Neural progenitor cell (in vitro differentiated cells): ENCODE measurements around the gene CEBPB.

ENCODE experiments used
- CTCF ChIP-seq: fragments of 200-600 bp; sonication (generic); IDR thresholded peaks from 2 replicates; pipeline ENCODE4 v1.5.1; 2017; ENCODE audit warnings: antibody characterized with exemption, mild to moderate bottlenecking
- EZH2 ChIP-seq: fragments of 200-600 bp; sonication (generic); IDR thresholded peaks from 2 replicates; pipeline ENCODE4 v1.6.1; 2017; ENCODE audit warnings: antibody characterized with exemption, mild to moderate bottlenecking, moderate library complexity
- EZH2phosphoT487 ChIP-seq: fragments of 200-600 bp; sonication (generic); IDR thresholded peaks from 2 replicates; pipeline ENCODE4 v1.6.1; 2017; ENCODE audit warnings: antibody characterized with exemption

GRCh38 chr20:50141811-50142561 is 48.6 kb upstream of the CEBPB start:
- TF ChIP-seq CTCF (no peak), EZH2 (no peak), EZH2phosphoT487 (no peak)
